Aorta (tissue), 5 donors: Measurements from ENCODE around the gene VSIG10. TPM values are rescaled to one million over a fixed set of nuclear protein-coding genes. Genes with fewer than 3 reads are reported as not detected.

Experiments used
- ATAC-seq: fragments of 200-7000 bp; cut with Tn5 transposase; one replicate; pipeline ENCODE4 v1.9.1; 2022; ENCODE audit warnings: moderate library complexity; ENCODE audit not compliant: low FRiP score
- DNase-seq, 2 donors: peaks; one replicate each; pipeline ENCODE4 v3.0.0-alpha.2; 2020
- H3K27ac ChIP-seq, 2 donors: one replicate each; pipeline ENCODE4 v1.5.1; 2013; ENCODE audit warnings: low read length in 2 of 2, mild to moderate bottlenecking in 2 of 2, moderate library complexity in 2 of 2, control low read depth in 1 of 2, inconsistent platforms in 1 of 2, low read depth in 1 of 2
- H3K27me3 ChIP-seq, 2 donors: one replicate each; pipeline ENCODE4 v1.6.1; 2013; ENCODE audit warnings: control low read depth in 1 of 2, low read length in 1 of 2, mild to moderate bottlenecking in 1 of 2, moderate library complexity in 1 of 2; ENCODE audit not compliant: insufficient read depth in 2 of 2, control insufficient read depth in 1 of 2
- H3K36me3 ChIP-seq, 2 donors: one replicate each; pipeline ENCODE4 v1.6.1; 2013; ENCODE audit warnings: control low read depth in 1 of 2, low read length in 1 of 2, mild to moderate bottlenecking in 1 of 2; ENCODE audit not compliant: insufficient read depth in 2 of 2, control insufficient read depth in 1 of 2
- H3K4me1 ChIP-seq, 2 donors: one replicate each; pipeline ENCODE4 v1.6.1; 2013; ENCODE audit warnings: low read length in 2 of 2, control low read depth in 1 of 2, mild to moderate bottlenecking in 1 of 2, moderate library complexity in 1 of 2; ENCODE audit not compliant: insufficient read depth in 2 of 2, control insufficient read depth in 1 of 2
- H3K4me3 ChIP-seq, 2 donors: one replicate each; pipeline ENCODE4 v1.5.1; 2013; ENCODE audit warnings: low read length in 2 of 2, control low read depth in 1 of 2, mild to moderate bottlenecking in 1 of 2
- H3K9me3 ChIP-seq: one replicate; pipeline ENCODE4 v1.6.1; 2013; ENCODE audit warnings: mild to moderate bottlenecking, low read length; ENCODE audit not compliant: control insufficient read depth
- WGBS, 2 donors: extraction: QIAGEN DNeasy Blood & Tissue Kit; methylation state at CpG; one replicate each; pipeline ENCODE4 v1.1.7; 2013; 5-methylcytosine and 5-hydroxymethylcytosine counted together
- intact Hi-C, 2 donors: fragments of 100-400 bp; cut with DNase I; formaldehyde crosslinking; loops; one replicate each; pipeline versions ENCODE4 v1.14.2 to v1.15.0; 2022
- polyA plus RNA-seq, 2 donors: library from polyadenylated mRNA; stranded (reverse); fragments of 200-250 nt; gene quantifications; one replicate each; pipeline ENCODE4 v1.2.3, GENCODE V29; 2013
- total RNA-seq, 2 donors: library from RNA; stranded (reverse); fragmentation: NEBNext Ultra II Directional; extraction: Animal tissue kit (Norgen Biotek cat#: 25700); gene quantifications; one replicate each; pipeline ENCODE4 v1.2.1, GENCODE V29; 2021
- donor health status: healthy with polysubstance abuse.
- donor health status: Bipolar disorder and iron deficiency.
- donor health status: DM: no; HTN: no; CAD: no.
- donor health status: DM: no; HTN: no; CAD: no.
- donor health status: DM: yes; HTN: yes; CAD: no.

The VSIG10 gene
- total and polyA plus RNA-seq, 4 donors = 7.3 to 21.7 (median 15.5) TPM

GRCh38 chr12:118050972-118051910, 52.6 kb downstream of the VSIG10 start:
- H3K27ac ChIP-seq = no peak overlapping the region
- H3K9me3 ChIP-seq = no peaks in the 10 kb centered on the region
- no peak overlapping the region for H3K4me3 ChIP-seq
- intact Hi-C loops = loop anchor here in 1 of 2 donors (5.0 to 10.0 kb wide), 2 partner anchors 34 to 324 kb away; partner anchors contain the start of genes RFC5, SUDS3 and TAOK3
- H3K36me3 ChIP-seq = no peaks in the 10 kb centered on the region
- 86 to 88% methylated on average over 12 of the region's 12 CpGs for WGBS, 2 donors
- ATAC-seq (no peak), DNase-seq (no peak)
- H3K4me1 ChIP-seq = peaks cover 0 to 2% of the 10 kb centered on the region in 2 donors
- H3K27me3 ChIP-seq = no peaks in the 10 kb centered on the region

GRCh38 chr12:118046430-118046829, 57.4 kb downstream of the VSIG10 start:
- Histone ChIP-seq H3K27ac (no peak overlapping the region), H3K36me3 (peaks cover 3 to 4% of the 10 kb centered on the region in 2 donors), H3K9me3 (no peaks in the 10 kb centered on the region), H3K4me1 (no peaks in the 10 kb centered on the region), H3K4me3 (no peak overlapping the region), H3K27me3 (no peaks in the 10 kb centered on the region)
- intact Hi-C loops = no loop called here
- ATAC-seq (no peak), DNase-seq (no peak)
- WGBS, 2 donors = 94 to 96% methylated on average over 4 of the region's 4 CpGs

GRCh38 chr12:118044577-118044976, 59.2 kb downstream of the VSIG10 start:
- Histone ChIP-seq H3K4me1 (no peaks in the 10 kb centered on the region), H3K27me3 (no peaks in the 10 kb centered on the region), H3K27ac (no peak overlapping the region), H3K36me3 (peaks cover 6 to 7% of the 10 kb centered on the region in 2 donors), H3K9me3 (no peaks in the 10 kb centered on the region), H3K4me3 (no peak overlapping the region)
- intact Hi-C loops = no loop called here
- 94 to 95% methylated on average over 8 of the region's 8 CpGs for WGBS, 2 donors
- no peak for ATAC-seq
- no peak for DNase-seq

- no peak overlapping the region for H3K4me3 ChIP-seq
- no peaks in the 10 kb centered on the region for H3K4me1 ChIP-seq
- H3K36me3 ChIP-seq = peaks cover 7 to 9% of the 10 kb centered on the region in 2 donors
- DNase-seq (no peak), ATAC-seq (no peak)
- 75% methylated on average over 2 of the region's 2 CpGs for WGBS, 2 donors
- H3K27me3 ChIP-seq = no peaks in the 10 kb centered on the region
- intact Hi-C loops = no loop called here
- H3K27ac ChIP-seq = no peak overlapping the region
- no peaks in the 10 kb centered on the region for H3K9me3 ChIP-seq
Observed at GRCh38 chr12:118044075-118044474, 59.7 kb downstream of the VSIG10 start.

- Histone ChIP-seq H3K4me1 (no peaks in the 10 kb centered on the region), H3K36me3 (peaks cover 7 to 12% of the 10 kb centered on the region in 2 donors), H3K9me3 (no peaks in the 10 kb centered on the region), H3K27ac (no peak overlapping the region), H3K4me3 (no peak overlapping the region), H3K27me3 (no peaks in the 10 kb centered on the region)
- intact Hi-C loops = no loop called here
- ATAC-seq = no peak
- no peak for DNase-seq
- 93 to 97% methylated on average over 4 of the region's 4 CpGs for WGBS, 2 donors
Observed at GRCh38 chr12:118042091-118042490, 61.7 kb downstream of the VSIG10 start.

GRCh38 chr12:118038137-118038536, 65.7 kb downstream of the VSIG10 start:
- no peak overlapping the region for H3K27ac ChIP-seq
- H3K27me3 ChIP-seq = no peaks in the 10 kb centered on the region
- WGBS, 2 donors = 72 to 76% methylated on average over 6 of the region's 6 CpGs
- peaks cover 7 to 27% of the 10 kb centered on the region in 2 donors for H3K36me3 ChIP-seq
- ATAC-seq = no peak
- H3K4me3 ChIP-seq = no peak overlapping the region
- intact Hi-C loops = loop anchor here in 1 of 2 donors (10.0 kb wide), 1 partner anchor 163 kb away; no protein-coding TSS in a partner anchor
- no peak for DNase-seq
- H3K4me1 ChIP-seq = no peaks in the 10 kb centered on the region
- H3K9me3 ChIP-seq = no peaks in the 10 kb centered on the region

GRCh38 chr12:118036672-118037411, 67.0 kb downstream of the VSIG10 start:
- DNase-seq = no peak
- Histone ChIP-seq H3K27ac (no peak overlapping the region), H3K27me3 (no peaks in the 10 kb centered on the region), H3K36me3 (peaks cover 4 to 28% of the 10 kb centered on the region in 2 donors), H3K4me3 (no peak overlapping the region), H3K9me3 (no peaks in the 10 kb centered on the region), H3K4me1 (no peaks in the 10 kb centered on the region)
- ATAC-seq = no peak
- 89 to 92% methylated on average over 11 of the region's 11 CpGs for WGBS, 2 donors
- intact Hi-C loops = loop anchor here in 1 of 2 donors (10.0 kb wide), 1 partner anchor 162 kb away; no protein-coding TSS in a partner anchor

- WGBS, 2 donors = 80 to 81% methylated on average over 9 of the region's 9 CpGs
- ATAC-seq = no peak
Observed at GRCh38 chr12:118035190-118036041, 68.4 kb downstream of the VSIG10 start.

More at GRCh38 chr12:118035190-118036041, 68.4 kb downstream of the VSIG10 start:
- intact Hi-C loops = loop anchor here in 1 of 2 donors (10.0 kb wide), 1 partner anchor 161 kb away; no protein-coding TSS in a partner anchor
- no peak overlapping the region for H3K4me3 ChIP-seq
- no peaks in the 10 kb centered on the region for H3K9me3 ChIP-seq
- no peak for DNase-seq
- H3K27ac ChIP-seq = no peak overlapping the region
- no peaks in the 10 kb centered on the region for H3K27me3 ChIP-seq
- H3K4me1 ChIP-seq = no peaks in the 10 kb centered on the region
- H3K36me3 ChIP-seq = peaks cover 4 to 29% of the 10 kb centered on the region in 2 donors
